ENCODE measurements around the gene NHERF2.

The NHERF2 gene

DNA sequence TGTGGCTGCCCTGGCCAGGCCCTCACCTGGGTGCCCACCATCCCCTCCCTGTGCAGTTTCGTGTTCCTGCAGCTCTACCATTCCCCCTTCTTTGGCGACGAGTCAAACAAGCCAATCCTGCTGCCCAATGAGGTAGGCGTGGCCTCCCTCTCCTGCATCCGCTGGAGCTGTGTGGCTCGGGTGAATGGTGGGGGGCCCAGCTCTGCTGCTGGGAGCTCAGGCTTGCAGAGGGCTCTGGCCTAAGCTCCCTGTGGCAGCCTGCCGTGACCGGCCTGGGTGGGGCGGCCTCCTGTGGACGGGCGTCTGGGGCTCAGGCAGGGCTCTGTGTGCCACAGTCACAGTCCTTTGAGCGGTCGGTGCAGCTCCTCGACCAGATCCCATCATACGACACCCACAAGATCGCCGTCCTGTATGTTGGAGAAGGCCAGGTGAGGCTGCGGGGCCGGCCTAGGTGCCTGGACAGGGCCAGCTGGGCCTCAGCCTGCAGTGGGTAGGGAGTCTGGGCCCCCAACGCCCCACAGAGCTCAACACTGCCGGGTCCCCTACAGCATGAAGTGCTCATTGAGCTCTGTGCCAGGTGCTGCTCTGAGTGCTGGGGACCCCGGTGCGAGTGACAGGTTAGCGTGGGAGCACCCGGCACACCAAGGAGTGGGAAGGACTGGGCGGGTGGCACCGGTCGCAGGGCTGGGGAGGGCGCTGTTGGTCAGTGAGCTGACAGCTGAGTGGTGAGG is 58.4 kb downstream of the NHERF2 start:
- DNase-seq, result no peak

DNA sequence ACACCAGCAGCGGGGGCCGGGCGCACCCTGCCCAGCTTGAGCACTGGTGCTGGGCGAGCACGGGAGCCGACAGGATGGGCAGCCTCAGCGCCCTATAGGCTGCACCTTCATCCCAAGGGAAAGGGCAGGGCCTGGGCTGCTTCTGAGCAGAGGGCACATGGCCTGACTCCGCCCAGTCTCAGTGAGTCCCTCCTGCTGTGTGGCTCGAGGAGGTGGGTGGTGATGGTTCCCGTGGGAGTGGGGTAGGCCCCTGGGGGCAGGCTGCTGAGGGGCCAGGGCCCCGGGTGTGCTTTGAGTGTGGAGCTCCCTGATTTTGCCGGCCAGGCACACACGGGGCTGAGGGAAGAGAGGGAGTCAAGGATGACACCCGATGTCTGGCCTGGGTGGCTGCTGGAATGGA is 59.0 kb downstream of the NHERF2 start:
- DNase-seq, result no peak

DNA sequence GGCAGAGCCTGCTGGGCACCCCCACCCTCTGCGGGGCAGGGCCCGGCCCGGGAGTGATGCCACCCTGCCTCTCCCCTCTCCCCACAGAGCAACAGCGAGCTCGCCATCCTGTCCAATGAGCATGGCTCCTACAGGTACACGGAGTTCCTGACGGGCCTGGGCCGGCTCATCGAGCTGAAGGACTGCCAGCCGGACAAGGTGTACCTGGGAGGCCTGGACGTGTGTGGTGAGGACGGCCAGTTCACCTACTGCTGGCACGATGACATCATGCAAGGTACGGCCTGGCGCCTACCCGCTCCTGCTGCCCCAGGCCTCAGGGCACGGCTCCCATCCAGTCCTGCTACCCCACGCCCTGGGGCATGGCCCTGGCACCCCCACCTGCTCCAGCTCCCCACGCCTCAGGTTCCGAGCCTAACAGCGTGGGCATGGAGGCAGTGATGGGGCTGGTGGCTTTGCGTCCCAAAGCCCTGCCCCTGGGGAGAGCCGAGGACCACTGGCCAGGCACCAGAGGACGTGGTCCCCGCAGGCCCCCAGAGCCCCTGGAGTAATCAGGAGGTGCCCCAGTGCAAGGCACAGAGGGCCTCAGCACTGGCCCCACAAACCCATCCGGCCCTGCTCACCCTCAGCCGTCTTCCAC is 59.5 kb downstream of the NHERF2 start:
- no peak for DNase-seq

DNA sequence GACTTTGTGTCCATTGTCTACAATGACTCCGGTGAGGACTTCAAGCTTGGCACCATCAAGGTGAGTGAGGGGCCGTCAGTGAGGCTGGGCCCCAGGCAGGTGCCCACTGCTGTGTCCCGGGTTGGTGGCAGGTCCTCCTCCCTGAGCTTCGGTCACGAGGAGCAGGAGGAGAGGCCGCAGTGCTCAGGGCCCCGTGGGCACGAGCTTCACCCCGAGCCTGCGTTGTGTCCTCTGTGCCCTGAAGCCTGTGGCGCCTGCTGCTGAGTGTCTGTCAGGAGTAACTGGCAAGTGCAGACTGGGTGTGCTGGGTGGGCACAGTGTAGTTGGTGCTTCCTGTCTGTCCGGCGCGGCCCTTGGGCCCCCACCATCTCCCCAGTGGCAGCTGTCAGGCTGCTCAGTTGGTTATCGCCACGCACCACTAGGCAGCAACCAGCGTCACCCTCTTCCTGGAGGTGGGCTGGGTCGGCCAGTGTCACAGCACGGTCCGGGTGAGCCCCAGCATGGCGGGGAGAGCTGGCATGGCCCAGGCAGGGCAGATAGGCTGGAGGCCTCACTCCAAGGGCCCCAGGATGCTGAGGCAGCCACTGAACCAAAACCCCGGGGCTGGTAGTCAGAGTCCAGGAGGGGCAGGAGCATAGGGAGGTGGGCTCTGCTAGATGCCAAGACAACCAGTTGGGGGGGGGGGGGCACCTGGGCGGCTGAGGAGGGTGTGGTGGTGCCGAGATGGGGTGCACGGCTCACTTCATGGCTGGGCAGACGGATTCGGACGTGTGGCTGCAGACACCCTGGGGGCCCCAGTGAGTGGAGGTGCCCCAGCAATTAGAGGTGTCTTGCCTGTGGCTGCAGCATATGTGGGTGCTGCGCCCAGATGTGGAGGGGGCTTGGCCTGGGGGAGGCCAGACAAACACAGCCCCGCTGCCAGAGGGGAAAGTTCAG is 60.4 kb downstream of the NHERF2 start:
- DNase-seq, result no peak

DNA sequence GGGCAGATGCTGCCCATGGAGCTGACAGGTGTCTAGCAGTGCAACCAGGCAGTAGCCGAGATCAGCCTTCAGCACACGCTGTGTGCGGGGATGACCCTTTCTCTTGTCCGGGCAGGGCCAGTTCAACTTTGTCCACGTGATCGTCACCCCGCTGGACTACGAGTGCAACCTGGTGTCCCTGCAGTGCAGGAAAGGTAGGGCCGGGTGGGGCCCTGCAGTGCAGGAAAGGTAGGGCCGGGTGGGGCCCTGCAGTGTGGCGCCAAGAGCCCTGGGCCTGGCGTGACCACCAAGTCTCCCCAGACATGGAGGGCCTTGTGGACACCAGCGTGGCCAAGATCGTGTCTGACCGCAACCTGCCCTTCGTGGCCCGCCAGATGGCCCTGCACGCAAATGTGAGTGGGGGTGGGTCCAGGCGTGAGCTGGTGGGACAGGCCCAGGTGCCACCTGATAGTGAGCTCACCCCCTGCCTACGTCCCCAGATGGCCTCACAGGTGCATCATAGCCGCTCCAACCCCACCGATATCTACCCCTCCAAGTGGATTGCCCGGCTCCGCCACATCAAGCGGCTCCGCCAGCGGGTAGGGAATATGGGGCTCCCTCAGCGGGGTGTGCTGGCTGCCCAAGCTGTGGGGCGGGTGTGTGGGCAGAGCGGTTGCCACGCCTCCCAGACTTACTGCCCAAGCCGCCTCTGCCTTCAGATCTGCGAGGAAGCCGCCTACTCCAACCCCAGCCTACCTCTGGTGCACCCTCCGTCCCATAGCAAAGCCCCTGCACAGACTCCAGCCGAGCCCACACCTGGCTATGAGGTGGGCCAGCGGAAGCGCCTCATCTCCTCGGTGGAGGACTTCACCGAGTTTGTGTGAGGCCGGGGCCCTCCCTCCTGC is 61.3 kb downstream of the NHERF2 start:
- DNase-seq, result no peak
